ENCODE data around the gene MLANA.

Gene MLANA

GRCh38 chr9:5950261-5950660 lies 59.6 kb downstream of the MLANA start:
- no peak overlapping the region for H3K27ac Mint-ChIP-seq

DNA sequence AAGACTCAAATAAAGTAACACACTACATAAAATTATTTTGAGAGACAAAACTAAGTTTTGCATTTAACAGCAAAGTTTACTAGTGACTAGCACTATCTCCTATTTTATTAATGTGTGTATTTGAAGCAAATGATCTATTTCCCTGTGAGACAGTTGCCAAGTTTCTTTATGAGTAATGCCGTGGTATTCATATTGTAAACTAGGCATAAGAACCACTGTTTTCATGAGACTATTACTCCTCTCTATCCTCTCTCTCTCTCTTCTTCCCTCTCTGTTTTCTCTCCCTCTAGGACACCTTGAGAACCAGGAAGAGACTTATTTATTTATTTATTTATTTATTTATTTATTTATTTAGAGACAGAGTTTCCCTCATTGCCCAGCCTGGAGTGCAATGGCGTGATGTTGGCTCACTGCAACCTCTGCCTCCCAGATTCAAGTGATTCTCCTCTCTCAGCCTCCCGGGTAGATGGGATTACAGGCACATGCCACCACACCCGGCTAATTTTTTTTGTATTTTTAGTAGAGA lies 61.1 kb downstream of the MLANA start:
- peaks cover 5% of the 10 kb centered on the region for H3K36me3 Mint-ChIP-seq
- no peak overlapping the region for H3K4me3 Mint-ChIP-seq
- no peak overlapping the region for H3K27ac Mint-ChIP-seq
- H3K9me3 Mint-ChIP-seq (ENCODE audit: low read depth) = no peaks in the 10 kb centered on the region
- H3K27me3 Mint-ChIP-seq = no peaks in the 10 kb centered on the region
- H3K4me1 Mint-ChIP-seq (ENCODE audit: low read depth) = peaks cover 18% of the 10 kb centered on the region

More at GRCh38 chr9:5950261-5950660, 59.6 kb downstream of the MLANA start:
- Mint-ChIP-seq H3K27me3 (no peaks in the 10 kb centered on the region), H3K36me3 (peaks cover 5% of the 10 kb centered on the region), H3K9me3 (ENCODE audit: low read depth) (no peaks in the 10 kb centered on the region), H3K4me3 (no peak overlapping the region), H3K4me1 (ENCODE audit: low read depth) (peaks cover 18% of the 10 kb centered on the region)

GRCh38 chr9:5953743-5954707 lies 63.3 kb downstream of the MLANA start:
- H3K36me3 Mint-ChIP-seq = peaks cover 3% of the 10 kb centered on the region
- no peaks in the 10 kb centered on the region for H3K27me3 Mint-ChIP-seq
- no peak overlapping the region for H3K27ac Mint-ChIP-seq
- H3K4me1 Mint-ChIP-seq (ENCODE audit: low read depth) = peaks cover 12% of the 10 kb centered on the region
- H3K4me3 Mint-ChIP-seq = no peak overlapping the region
- H3K9me3 Mint-ChIP-seq (ENCODE audit: low read depth) = no peaks in the 10 kb centered on the region

- no peak overlapping the region for H3K27ac Mint-ChIP-seq
These were observed 66.5 kb downstream of the MLANA start for GRCh38 chr9:5957166-5957565.

GRCh38 chr9:5958273-5958672 lies 67.6 kb downstream of the MLANA start:
- H3K4me1 Mint-ChIP-seq (ENCODE audit: low read depth) = peaks cover 7% of the 10 kb centered on the region
- H3K9me3 Mint-ChIP-seq (ENCODE audit: low read depth) = no peaks in the 10 kb centered on the region
- H3K36me3 Mint-ChIP-seq = peaks cover 5% of the 10 kb centered on the region
- no peak overlapping the region for H3K27ac Mint-ChIP-seq
- H3K27me3 Mint-ChIP-seq = no peaks in the 10 kb centered on the region
- no peak overlapping the region for H3K4me3 Mint-ChIP-seq

More at GRCh38 chr9:5957166-5957565, 66.5 kb downstream of the MLANA start:
- Mint-ChIP-seq H3K4me3 (no peak overlapping the region), H3K9me3 (ENCODE audit: low read depth) (no peaks in the 10 kb centered on the region), H3K4me1 (ENCODE audit: low read depth) (peaks cover 7% of the 10 kb centered on the region), H3K36me3 (peaks cover 5% of the 10 kb centered on the region), H3K27me3 (no peaks in the 10 kb centered on the region)
